HS-27A (cell line): Measurements from ENCODE around the gene FFAR4.
A peak's percentile ranks its signal among the peaks of the same experiment; 100 is the strongest.
"Not testable (repeated sequence)": the region's sequence is repeated elsewhere in the genome, so short reads cannot be mapped to it uniquely, and the experiment has no call there.

ENCODE experiments used
- DNase-seq: peaks from one replicate; pipeline ENCODE4 v3.0.0-alpha.2; 2012; ENCODE audit warnings: low read depth, missing footprints

Gene FFAR4

DNA sequence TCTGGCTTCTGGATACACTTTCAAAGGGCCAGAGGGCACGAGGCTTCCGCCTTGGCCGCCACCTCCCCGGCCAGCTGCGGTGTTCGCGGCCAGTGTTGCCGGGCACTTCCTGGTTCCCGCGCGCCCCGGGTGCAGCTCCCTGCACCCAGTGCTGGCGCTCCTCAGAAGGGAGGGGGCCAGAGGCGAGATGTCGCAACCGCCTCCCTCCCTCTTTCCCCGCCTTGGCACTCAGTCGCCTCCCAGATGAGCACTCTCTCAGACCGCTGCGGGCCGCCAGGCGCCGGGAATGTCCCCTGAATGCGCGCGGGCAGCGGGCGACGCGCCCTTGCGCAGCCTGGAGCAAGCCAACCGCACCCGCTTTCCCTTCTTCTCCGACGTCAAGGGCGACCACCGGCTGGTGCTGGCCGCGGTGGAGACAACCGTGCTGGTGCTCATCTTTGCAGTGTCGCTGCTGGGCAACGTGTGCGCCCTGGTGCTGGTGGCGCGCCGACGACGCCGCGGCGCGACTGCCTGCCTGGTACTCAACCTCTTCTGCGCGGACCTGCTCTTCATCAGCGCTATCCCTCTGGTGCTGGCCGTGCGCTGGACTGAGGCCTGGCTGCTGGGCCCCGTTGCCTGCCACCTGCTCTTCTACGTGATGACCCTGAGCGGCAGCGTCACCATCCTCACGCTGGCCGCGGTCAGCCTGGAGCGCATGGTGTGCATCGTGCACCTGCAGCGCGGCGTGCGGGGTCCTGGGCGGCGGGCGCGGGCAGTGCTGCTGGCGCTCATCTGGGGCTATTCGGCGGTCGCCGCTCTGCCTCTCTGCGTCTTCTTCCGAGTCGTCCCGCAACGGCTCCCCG lies at the start of gene FFAR4:
FFAR4 (plus strand) TSS at position 231 of the 842 bp plus-strand sequence; CDS start at position 287, 56 bp downstream.
- no peak for DNase-seq

DNA sequence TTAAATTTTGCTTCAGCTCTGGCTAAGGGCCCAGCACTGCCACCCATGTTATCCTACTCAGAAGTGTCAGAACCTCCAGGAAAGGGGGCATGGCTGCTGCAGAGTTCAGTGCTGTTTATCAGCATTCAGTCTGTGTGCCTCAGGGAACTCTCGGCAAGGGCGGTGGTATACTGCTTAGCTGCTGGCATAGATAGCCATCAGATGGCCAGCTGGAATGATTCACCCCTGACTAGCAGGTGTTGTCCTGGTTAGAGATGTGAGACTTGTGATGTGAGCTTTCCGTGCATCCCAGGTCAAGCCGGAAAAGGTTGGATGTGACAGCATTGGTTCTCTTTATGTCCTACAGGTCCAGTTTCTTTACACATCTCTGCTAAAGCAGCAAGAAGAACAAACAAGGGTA lies 47.9 kb upstream of the FFAR4 start:
- DNase-seq = no peak

DNA sequence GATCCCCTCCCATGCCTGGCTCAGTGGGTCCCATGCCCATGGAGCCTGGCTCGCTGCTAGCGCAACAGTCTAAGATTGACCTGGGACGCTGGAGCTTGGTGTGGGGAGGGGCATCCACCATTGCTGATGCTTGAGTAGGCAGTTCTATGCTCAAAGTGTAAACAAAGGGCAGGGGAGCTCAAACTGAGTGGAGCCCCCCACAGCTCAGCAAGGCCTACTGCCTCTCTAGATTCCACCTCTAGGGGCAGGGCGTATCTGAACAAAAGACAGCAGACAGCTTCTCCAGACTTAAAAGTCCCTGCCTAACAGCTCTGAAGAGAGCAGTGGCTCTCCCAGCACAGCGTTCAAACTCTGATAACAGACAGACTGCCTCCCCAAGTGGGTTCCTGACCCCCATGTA lies 31.2 kb upstream of the FFAR4 start:
- DNase-seq = no peak

DNA sequence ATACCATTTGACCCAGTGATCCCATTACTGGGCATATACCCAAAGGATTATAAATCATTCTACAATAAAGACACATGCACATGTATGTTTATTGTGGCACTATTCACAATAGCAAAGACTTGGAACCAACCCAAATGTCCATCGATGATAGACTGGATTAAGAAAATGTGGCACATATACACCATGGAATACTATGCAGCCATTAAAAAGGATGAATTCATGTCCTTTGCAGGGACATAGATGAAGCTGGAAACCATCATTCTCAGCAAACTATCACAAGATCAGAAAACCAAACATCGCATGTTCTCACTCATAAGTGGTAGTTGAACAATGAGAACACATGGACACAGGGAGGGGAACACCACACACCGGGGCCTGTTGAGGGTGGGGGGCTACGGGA lies 25.6 kb upstream of the FFAR4 start:
- not testable (repeated sequence) for DNase-seq

DNA sequence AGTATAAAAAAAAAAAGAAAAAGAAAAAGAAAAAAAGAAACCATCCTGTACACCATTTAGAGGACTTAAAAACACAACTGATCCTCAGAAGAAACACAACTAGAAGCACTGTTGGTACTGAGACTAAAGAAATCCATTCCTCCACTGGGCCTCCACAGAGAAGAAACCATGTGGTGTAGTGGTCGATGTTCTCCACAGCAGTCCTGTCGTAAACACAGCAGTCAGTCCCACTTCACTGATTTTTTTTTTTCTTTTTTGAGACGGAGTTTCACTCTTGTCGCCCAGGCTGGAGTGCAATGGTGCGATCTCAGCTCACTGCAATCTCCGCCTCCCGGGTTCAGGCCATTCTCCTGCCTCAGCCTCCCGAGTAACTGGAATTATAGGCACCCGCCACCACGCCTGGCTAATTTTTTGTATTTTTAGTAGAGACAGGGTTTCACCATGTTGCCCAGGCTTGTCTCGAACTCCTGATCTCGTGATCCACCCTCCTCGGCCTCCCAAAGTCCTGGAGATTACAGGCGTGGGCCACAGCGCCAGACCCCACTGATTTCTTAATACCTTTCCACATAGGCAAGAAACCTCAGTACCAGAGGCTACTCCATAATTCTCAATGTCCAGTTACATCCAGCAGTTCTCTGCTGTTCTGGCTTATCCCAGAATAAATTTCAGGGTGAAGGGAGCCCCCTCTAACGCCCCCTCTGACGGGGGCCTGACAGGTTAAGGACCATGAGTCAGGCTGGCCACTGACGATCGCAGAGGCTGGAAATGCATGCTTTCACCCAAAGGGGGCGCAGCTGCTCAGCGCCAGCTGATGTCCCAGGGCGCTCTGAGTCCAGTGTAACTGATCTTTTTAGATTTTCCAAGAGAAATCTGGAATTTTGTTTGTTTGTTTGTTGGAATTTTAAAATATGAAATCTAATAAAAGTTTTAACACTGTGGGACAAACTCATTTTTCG lies 24.8 kb upstream of the FFAR4 start:
- no peak for DNase-seq

DNA sequence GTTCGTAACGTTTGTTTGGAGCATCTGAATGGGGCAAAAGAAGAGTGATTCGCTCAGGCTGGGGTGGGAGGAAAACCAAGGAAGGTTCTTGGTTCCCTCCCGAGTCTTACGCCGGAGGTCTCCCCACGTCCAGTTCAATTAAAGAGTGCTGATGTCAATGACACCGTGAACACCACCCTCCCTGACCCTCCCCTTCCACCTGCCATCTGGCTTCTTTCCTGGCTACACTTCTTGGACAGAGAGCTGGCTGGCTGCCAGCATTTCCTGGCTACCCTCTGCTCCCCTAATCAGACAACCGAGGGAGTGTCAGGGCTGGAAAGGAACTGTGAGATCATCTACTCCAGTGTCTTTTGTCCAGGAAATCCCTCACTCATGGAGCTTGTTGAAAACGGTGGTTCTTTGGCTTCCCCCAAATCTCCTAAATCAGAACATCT lies 24.1 kb upstream of the FFAR4 start:
- DNase-seq = no peak

DNA sequence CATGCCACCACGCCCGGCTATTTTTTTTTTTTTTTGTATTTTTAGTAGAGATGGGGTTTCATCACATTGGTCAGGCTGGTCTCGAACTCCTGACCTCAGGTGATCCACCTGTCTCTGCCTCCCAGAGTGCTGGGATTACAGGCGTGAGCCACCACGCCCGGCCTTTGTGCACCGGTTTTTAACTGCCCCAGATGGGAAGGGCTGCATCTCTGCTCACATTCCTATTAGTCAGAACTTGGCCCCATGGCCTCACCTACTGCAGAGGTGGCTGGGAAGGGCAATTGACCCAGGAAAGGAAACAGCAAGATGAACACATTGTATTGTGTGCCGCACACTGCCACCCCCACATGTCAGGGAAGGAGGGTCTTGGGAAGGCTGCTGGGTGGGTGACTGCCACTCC lies 19.5 kb upstream of the FFAR4 start:
- DNase-seq = not testable (repeated sequence)

DNA sequence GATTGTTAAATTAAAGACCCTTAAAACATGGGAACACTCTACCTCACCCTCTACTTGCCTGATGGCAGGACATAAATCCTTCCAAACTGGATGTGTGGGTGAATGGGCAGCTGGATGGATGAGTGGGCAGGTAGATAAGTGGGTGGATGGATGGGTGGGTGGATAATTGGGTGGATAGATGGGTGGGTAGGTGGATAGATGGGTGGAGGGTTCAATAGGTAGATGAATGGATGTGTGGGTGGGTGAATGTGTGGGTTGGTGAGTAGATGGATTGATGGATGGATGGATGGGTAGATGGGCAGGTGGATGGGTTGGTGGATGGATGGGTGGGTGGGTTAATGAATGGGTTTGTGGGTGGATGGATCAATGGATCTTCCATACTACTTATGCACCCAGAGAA lies 18.9 kb upstream of the FFAR4 start:
- DNase-seq = no peak

DNA sequence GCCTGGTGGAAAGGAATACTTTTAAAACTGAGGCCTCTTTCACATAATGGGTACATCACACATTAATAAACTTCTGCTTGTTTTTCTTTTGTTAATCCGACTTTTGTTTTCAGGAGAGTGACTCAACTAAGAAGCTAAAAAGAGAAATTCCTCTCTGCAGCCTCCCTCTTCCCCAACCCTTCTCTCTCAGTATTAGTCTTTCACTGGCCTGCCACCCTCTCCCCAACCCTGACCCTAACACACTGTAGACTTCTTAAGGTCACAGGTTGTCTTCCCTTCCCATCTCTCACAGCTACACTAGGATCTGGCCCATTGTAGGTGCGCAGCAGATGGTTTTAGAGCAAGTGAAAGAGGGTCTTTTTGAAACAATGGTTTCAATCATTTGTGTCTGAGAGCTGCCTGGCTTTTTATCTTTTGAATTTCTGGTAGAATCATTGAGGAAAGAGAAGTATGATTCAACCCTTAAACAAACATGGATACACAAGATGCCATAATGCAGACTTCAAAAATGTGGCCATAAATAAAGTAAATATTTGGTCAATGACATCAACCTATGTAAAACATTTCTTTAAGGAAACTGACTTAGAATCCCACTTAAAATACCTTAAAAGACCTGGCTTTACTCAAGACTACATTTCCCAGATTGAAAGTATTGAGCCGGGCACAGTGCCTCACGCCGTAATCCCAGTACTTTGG lies 17.9 kb upstream of the FFAR4 start:
- DNase-seq = no peak

DNA sequence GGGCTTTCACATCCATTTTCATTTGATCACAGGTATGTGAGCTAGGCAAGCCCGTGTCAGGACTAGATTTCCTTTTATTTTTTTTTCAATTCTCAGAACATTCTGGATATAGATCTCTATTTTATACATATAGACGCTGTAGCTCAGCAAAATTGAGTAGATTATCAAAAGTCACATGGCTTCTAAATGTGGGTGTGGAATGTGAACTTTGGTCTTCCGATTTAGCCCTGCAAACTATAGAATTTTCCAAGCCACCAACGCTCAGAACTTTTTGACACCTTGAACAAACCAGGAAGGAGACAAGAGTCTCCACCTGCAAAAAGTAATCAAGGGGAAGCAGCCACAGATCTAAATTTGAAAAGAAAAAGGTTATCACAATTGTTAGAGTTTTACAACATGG lies 15.9 kb upstream of the FFAR4 start:
- DNase-seq = no peak

DNA sequence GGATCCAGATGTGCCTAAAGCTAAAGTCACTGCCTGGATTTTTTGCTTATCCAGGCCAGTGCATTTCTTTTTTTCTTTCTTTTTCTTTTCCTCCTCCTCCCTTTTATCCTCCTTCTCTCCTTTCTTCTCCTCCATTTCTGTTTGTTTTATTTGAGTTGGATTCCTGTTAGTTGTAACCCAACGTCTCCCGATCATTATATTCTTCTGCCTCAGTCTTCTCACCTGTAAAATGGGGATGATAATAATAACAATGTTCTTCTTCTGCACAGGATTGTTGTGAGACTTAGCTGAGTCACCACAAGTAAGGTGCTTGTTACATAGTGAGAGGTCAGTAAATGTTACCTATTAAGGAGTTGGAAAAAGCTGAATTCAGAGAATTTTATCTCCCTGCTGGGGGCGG lies 13.7 kb upstream of the FFAR4 start:
- DNase-seq = no peak

DNA sequence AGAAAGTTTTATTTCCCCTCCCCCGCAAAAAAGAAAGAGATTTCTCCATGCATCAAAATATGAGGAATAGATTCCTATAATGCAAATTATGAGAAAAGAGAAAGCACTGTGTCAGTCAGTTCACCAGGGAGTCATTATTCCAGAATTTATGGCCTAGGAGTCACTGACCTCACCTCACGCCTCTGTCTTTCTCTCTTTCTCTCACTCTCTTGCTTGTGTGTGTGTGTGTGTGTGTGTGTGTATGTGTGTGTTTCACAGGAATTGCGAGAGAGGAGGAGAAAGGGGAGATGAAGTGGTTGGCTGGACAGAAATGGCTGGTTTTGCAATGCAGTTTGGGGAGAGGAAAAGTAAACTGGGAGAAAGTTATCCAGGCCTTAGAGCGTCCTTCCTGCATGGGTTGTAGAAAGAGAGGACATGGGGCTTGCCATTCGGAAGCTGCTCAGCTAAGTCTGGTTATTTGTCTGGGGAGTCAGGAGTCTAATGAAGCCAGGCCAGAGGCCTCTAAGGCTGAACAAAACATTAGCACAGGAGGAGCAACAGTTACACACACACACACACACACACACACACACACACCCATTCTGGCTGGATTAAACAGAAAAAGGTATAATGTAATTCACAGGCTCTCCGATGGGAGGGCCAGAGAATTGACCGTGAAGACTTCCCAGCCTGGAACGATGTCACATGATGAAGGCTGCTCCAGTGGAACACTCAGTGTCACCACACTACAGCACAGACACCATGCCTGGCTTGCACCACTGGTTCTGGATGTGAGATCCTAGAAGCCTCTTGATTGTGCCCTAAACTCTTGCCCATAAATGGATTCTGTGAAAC lies 12.8 kb upstream of the FFAR4 start:
- DNase-seq = no peak

DNA sequence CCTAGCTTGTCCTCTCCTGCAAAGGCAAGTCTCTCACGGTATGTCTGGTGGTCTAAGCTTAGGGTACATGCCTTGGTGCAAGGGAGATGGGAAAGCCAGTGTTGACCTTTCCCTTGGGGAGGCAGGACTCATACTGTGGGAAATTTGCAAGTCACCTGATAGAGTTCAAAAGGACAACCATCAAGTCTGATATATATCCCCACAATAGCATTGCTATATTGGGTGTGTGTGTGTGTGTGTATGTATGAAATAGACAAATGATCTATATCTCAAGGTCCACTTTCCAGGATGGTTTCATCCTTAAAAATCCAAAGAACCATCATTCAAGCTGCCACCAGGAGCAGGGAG lies 12.2 kb upstream of the FFAR4 start:
- DNase-seq = no peak

DNA sequence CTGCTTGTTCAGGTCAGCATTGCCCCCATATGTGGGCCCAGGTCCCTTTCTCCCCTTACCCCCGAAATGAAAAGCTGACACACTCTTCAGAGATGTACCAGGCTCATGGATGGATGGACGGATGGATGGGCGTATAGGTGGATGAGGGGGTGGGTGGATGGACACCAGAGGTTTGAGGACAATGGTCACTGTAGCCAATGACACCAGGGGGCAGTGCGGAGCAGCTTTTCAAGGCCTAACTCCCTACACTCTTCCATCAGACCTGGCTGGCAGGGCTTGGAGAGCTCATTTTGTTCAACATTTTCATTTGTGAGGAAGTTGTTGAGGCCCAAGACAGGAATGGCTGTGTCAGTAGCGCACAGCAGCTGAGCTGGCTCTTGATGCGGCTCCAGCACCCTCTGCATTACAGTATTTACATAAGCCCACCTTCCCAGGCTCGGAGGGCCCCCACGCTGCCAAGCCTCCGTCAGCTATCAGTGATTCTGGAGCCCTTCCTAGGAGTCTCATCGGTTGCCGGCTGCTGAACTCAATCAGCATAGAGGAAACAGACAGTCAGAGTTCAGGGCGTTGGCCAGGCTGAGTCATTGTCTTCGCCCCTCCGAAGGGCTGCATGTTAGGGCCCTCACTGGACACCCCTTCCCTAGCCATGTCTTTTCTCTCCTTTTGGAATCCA lies 11.6 kb upstream of the FFAR4 start:
- peak; percentile 33 for DNase-seq

DNA sequence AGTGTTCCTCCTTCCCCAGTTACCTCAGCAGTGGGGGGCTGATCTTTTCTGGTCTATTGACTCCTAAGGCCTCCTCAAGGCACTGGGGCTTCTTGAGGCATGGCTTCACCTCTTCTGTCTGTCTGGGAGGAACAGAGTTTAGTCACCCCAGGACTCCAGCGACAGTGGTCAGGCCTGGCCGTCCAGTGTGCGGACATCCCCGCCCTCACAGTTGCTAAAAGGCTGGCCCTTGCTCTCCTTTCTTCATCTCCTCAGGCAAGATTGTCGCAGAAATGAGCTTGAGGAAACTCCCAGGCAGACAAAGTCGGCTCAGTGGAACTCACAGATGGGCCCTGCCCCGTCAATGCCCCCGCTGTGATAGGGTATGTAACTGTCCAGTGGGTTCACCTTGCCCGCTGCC lies 7.0 kb upstream of the FFAR4 start:
- DNase-seq = no peak

DNA sequence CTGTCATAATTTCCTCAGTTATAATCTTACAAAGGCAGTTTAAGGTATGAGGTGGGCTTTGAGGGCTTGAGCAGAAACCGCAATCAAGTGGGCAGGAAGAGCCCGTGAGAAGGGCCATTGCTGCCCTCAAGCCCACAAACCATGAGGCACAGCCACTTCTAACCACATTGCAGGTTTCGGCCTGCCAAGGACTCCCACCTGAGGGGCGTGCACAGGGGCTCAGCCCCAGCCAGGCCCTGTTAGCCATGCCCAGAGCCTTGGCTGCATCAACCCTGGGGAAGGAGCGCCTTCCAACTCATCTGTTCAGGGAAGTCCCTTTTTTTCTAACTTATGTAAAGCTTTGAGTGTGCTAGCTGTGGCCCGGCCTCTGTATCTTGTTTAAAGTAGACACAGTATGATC lies 5.9 kb upstream of the FFAR4 start:
- DNase-seq = no peak

DNA sequence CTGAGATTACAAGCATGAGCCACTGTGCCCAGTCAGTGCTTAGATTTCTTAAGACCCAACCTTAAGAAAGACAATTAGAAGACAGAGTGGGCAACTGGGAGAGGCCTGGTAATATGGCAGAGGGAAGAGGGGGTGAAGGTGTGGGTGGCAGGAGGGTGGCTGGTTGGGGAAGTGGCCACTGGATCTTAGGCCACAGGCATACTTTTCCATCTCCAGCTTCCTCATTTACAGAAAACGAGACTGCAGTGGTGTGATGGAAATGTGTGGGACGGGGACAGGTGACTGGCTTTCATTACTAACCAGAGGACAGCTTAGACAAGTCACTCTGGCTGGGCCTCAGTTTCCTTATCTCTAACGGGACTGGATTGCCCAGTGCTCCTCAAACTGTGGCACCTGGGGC lies 1.0 kb upstream of the FFAR4 start:
- DNase-seq = no peak

DNA sequence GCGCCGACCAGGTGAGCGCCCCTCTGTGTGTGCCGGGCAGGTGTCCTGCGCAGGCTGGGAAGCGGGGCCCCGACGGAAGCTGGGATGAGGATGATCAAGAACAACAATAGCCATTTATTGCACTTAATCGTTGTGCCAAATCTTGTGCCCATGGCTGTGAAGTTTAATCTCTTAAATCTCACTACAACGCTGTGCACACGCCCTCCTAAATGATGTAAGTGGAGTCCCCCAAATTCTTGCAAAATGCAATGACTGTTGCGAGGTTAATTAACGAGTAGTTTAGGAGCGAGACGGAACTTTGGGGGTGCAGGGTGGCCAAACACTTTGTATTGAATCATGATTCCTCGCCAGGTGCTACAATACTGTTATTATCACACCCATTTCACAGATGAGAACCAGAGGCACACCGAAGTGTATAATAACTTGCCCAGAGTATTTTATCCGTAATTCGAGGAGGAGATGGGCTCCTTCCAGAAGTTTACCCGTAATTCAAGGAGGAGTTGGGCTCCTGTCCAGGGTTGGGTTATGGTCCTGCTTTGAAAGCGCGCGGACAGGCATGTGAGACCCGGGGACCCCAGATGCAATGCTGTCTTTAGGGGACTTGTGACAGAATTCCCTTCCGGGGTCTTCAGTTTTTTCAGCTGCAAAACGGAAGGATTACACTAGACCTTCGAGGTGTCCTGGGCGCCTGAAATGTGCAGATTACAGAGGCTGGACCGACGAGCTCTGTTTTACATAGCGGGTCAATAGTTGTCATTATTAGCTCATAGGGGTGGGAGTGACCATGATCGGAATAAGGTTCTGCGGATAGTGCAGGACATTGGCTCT lies 1.0 kb downstream of the FFAR4 start:
- DNase-seq = no peak

DNA sequence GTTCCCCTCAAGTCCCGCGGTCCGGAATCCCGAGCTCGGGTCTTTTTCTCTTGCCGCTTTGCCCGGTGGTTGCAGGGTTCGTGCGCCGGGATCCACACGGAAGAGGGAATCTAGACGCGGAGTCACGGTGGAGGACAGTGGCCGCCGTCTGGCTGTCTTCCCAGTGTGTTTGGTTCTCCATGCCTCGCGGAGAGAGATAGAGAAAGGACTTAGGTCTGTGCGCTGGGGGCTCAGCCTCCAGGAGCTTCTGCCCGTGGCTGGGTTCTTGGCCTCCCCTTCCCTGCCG lies 1.6 kb downstream of the FFAR4 start:
- DNase-seq = no peak

DNA sequence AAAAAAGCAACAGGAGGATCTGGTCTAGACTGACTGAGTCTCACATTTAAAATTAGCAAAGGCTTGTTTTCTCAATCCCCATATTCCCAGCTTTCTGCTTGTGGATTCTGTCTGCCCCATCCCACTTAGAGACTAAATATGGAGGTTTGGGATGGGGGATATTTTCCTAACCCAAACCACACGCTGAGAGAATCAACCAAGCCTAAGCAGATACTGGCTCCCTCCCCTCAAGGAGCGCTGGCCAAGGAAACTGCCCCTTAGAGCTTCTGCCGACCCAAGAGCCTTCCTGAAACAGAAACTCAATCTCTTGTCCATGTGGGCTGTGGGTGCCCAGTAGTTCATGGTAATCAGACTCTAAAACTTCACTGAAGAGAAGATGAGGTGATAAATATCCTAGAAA lies 3.9 kb downstream of the FFAR4 start:
- DNase-seq = no peak
